Trophoblast cell (in vitro differentiated cells and primary cell): ENCODE data around the gene RAD51C.
"Not testable (repeated sequence)": the region's sequence is repeated elsewhere in the genome, so short reads cannot be mapped to it uniquely, and the experiment has no call there.

Experiments
- DNase-seq, 2 donors: peaks; one replicate each; pipeline ENCODE4 v3.0.0-alpha.2; 2016
- H2AFZ ChIP-seq: 2 replicates; pipeline ENCODE4 v1.6.1; 2013; ENCODE audit warnings: low read length, moderate library complexity, mild to moderate bottlenecking; ENCODE audit not compliant: insufficient read depth, poor library complexity
- H2AK5ac ChIP-seq: 2 replicates; pipeline ENCODE4 v1.6.1; 2013; ENCODE audit warnings: mild to moderate bottlenecking, low read length
- H2BK120ac ChIP-seq: 2 replicates; pipeline ENCODE4 v1.6.1; 2013; ENCODE audit warnings: low read length, mild to moderate bottlenecking, moderate library complexity; ENCODE audit not compliant: insufficient read depth, poor library complexity
- H2BK12ac ChIP-seq: 2 replicates; pipeline ENCODE4 v1.6.1; 2013; ENCODE audit warnings: mild to moderate bottlenecking, low read length, moderate library complexity
- H2BK5ac ChIP-seq: 2 replicates; pipeline ENCODE4 v1.6.1; 2013; ENCODE audit warnings: low read length, low read depth, moderate library complexity, mild to moderate bottlenecking; ENCODE audit not compliant: poor library complexity
- H3K14ac ChIP-seq: 2 replicates; pipeline ENCODE4 v1.6.1; 2013; ENCODE audit warnings: mild to moderate bottlenecking, low read length
- H3K18ac ChIP-seq: 2 replicates; pipeline ENCODE4 v1.6.1; 2013; ENCODE audit warnings: mild to moderate bottlenecking, low read length
- H3K23ac ChIP-seq: 2 replicates; pipeline ENCODE4 v1.6.1; 2013; ENCODE audit warnings: low read length
- H3K27ac ChIP-seq: 2 replicates; pipeline ENCODE4 v1.5.1; 2013; ENCODE audit warnings: low read depth, mild to moderate bottlenecking, inconsistent platforms, low read length, moderate library complexity
- H3K27me3 ChIP-seq: 2 replicates; pipeline ENCODE4 v1.6.1; 2013; ENCODE audit warnings: inconsistent platforms, mild to moderate bottlenecking, low read length, moderate library complexity; ENCODE audit not compliant: insufficient read depth
- H3K36me3 ChIP-seq, 2 experiments: 1 replicate in 1 of 2; 2 replicates in 1 of 2; pipeline ENCODE4 v1.6.1; 2013; ENCODE audit warnings: low read length in 2 of 2, mild to moderate bottlenecking in 2 of 2, moderate library complexity in 1 of 2; ENCODE audit not compliant: insufficient read depth in 2 of 2, control insufficient read depth in 1 of 2
- H3K4ac ChIP-seq: 2 replicates; pipeline ENCODE4 v1.6.1; 2013; ENCODE audit warnings: low read depth, mild to moderate bottlenecking, low read length, moderate library complexity
- H3K4me1 ChIP-seq, 2 experiments: 1 replicate in 1 of 2; 2 replicates in 1 of 2; pipeline ENCODE4 v1.6.1; 2013; ENCODE audit warnings: low read length in 2 of 2, mild to moderate bottlenecking in 2 of 2, moderate library complexity in 1 of 2; ENCODE audit not compliant: insufficient read depth in 2 of 2, control insufficient read depth in 1 of 2
- H3K4me2 ChIP-seq: 2 replicates; pipeline ENCODE4 v1.6.1; 2013; ENCODE audit warnings: inconsistent platforms, mild to moderate bottlenecking, low read length, moderate library complexity
- H3K4me3 ChIP-seq: 2 replicates; pipeline ENCODE4 v1.5.1; 2013; ENCODE audit warnings: mild to moderate bottlenecking, low read depth, low read length, inconsistent platforms
- H3K79me1 ChIP-seq: one replicate; pipeline ENCODE4 v1.6.1; 2013; ENCODE audit warnings: low read length
- H3K79me2 ChIP-seq: 2 replicates; pipeline ENCODE4 v1.6.1; 2013; ENCODE audit warnings: low read length, mild to moderate bottlenecking; ENCODE audit not compliant: control insufficient read depth, insufficient read depth, poor library complexity
- H3K9ac ChIP-seq: 2 replicates; pipeline ENCODE4 v1.6.1; 2013; ENCODE audit warnings: mild to moderate bottlenecking, low read length
- H3K9me3 ChIP-seq: 2 replicates; pipeline ENCODE4 v1.6.1; 2013; ENCODE audit warnings: low read depth, mild to moderate bottlenecking, control low read depth, inconsistent platforms, low read length; ENCODE audit not compliant: insufficient read depth
- H4K12ac ChIP-seq: 2 replicates; pipeline ENCODE4 v1.6.1; 2013; ENCODE audit warnings: low read depth, mild to moderate bottlenecking, low read length, moderate library complexity
- H4K8ac ChIP-seq: 2 replicates; pipeline ENCODE4 v1.6.1; 2013; ENCODE audit warnings: low read depth, mild to moderate bottlenecking, low read length, moderate library complexity
- H4K91ac ChIP-seq: one replicate; pipeline ENCODE4 v1.6.1; 2013; ENCODE audit warnings: low read depth, mild to moderate bottlenecking, low read length, moderate library complexity
- WGBS: extraction: QIAGEN DNeasy Blood & Tissue Kit; methylation state at CpG from one replicate; pipeline ENCODE4 v1.1.7; 2013; ENCODE audit warnings: missing lambda C conversion rate; ENCODE audit not compliant: insufficient read length, insufficient coverage; ENCODE audit errors: extremely low coverage; 5-methylcytosine and 5-hydroxymethylcytosine counted together

RAD51C gene

GRCh38 chr17:58734811-58735210, 42.4 kb downstream of the RAD51C start:
- no peak overlapping the region for H4K12ac ChIP-seq
- no peak overlapping the region for H3K18ac ChIP-seq
- H2BK120ac ChIP-seq = no peak overlapping the region
- H3K27ac ChIP-seq = no peak overlapping the region
- H4K91ac ChIP-seq = no peak overlapping the region
- no peaks in the 10 kb centered on the region for H3K79me1 ChIP-seq
- H3K9ac ChIP-seq = no peak overlapping the region
- no CpG with 5 or more reads among the region's 3 CpGs for WGBS
- no peak overlapping the region for H2AFZ ChIP-seq
- no peak overlapping the region for H3K4me3 ChIP-seq
- no peak overlapping the region for H4K8ac ChIP-seq
- no peak overlapping the region for H2BK5ac ChIP-seq
- H3K23ac ChIP-seq = no peak overlapping the region
- no peaks in the 10 kb centered on the region for H3K36me3 ChIP-seq
- H3K9me3 ChIP-seq = no peaks in the 10 kb centered on the region
- no peak overlapping the region for H2AK5ac ChIP-seq
- H3K4ac ChIP-seq = no peak overlapping the region
- no peak overlapping the region for H3K14ac ChIP-seq
- H3K79me2 ChIP-seq = no peaks in the 10 kb centered on the region
- DNase-seq = no peak
- no peak overlapping the region for H2BK12ac ChIP-seq
- H3K4me2 ChIP-seq = no peak overlapping the region
- H3K27me3 ChIP-seq = no peaks in the 10 kb centered on the region
- no peaks in the 10 kb centered on the region for H3K4me1 ChIP-seq

DNA sequence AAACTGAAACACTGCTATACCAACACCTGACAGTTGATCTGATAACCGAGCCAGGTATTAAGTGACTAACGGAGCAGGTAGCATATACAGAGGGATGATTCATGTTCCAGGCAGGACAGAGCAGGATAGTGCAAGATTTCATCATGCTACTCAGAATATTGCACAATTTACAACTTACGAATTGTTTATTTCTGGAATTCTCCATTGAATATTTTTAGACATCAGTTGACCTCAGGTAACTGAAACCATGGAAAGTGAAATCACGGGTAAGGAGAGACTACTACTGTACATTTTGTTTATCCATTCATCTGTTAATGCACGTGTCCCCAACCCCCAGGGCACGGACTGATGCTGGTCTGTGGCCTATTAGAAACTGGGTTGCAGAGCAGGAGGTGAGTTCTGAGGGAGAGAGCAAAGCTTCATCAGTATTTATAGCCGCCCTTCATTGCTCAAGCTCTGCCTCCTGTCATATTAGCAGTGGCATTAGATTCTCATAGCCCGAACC, 48.8 kb downstream of the RAD51C start:
- Histone ChIP-seq H3K27ac (no peak overlapping the region), H3K36me3 (no peaks in the 10 kb centered on the region), H4K91ac (no peak overlapping the region), H2BK12ac (no peak overlapping the region), H3K18ac (no peak overlapping the region), H2AFZ (no peak overlapping the region), H3K4me3 (no peak overlapping the region), H3K79me1 (no peaks in the 10 kb centered on the region), H4K8ac (peak overlapping the region; percentile 38), H4K12ac (no peak overlapping the region), H3K27me3 (no peaks in the 10 kb centered on the region), H3K14ac (no peak overlapping the region), H3K4me1 (no peaks in the 10 kb centered on the region), H3K9ac (no peak overlapping the region), H3K4me2 (no peak overlapping the region), H3K9me3 (no peaks in the 10 kb centered on the region), H2BK120ac (no peak overlapping the region), H2BK5ac (no peak overlapping the region), H3K23ac (no peak overlapping the region), H2AK5ac (no peak overlapping the region), H3K4ac (no peak overlapping the region), H3K79me2 (no peaks in the 10 kb centered on the region)
- no CpG with 5 or more reads among the region's 8 CpGs for WGBS
- DNase-seq = peak; percentile 93 to 99

DNA sequence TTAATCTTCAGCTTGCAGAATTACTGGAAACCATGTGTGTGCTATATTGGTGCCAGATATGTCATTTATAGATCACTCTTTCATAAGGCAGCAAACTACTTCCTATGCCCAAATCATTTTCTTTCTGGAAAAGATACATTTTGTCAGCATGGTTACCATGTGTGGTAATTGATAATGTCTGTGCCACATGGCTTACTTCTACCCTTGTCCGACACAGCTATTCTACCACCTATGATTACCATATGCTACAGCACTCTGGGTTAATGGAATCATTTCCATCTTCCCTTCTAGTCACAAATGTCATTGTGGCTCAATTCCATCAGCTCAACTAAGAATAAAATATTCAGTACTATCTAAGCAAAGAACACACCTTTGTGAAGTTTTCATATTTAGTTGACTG, 55.3 kb downstream of the RAD51C start:
- no peaks in the 10 kb centered on the region for H3K27me3 ChIP-seq
- no CpG with 5 or more reads among the region's 1 CpG for WGBS
- H2BK5ac ChIP-seq = no peak overlapping the region

DNA sequence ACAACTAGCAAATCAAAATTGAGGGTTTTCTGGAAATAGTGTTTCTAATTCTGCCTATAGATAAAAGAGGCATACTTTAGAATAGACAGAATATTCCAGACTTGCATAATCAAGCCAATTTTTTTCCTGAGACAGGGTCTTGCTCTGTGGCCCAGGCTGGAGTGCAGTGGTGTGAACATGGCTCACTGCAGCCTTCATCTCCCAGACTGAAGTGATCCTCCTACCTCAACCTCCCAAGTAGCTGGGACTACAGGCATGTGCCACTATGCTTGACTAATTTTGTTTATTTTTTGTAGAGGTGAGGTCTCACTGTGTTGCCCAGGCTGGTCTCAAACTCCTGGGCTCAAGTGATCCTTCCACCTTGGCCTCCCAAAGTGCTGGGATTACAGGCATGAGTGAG, 57.2 kb downstream of the RAD51C start:
- not testable (repeated sequence) for H3K79me1 ChIP-seq, H3K23ac ChIP-seq, H3K4ac ChIP-seq, DNase-seq, H3K18ac ChIP-seq, H3K4me2 ChIP-seq, H4K91ac ChIP-seq, H2AK5ac ChIP-seq, H2BK5ac ChIP-seq, H3K9me3 ChIP-seq, H2AFZ ChIP-seq, H3K4me3 ChIP-seq, H3K27me3 ChIP-seq, H4K8ac ChIP-seq, H3K79me2 ChIP-seq, H2BK120ac ChIP-seq, H3K36me3 ChIP-seq, H2BK12ac ChIP-seq, H3K4me1 ChIP-seq, H3K27ac ChIP-seq, H4K12ac ChIP-seq, H3K14ac ChIP-seq, H3K9ac ChIP-seq

More for the DNA sequence above, 55.3 kb downstream of the RAD51C start:
- H3K4me2 ChIP-seq = no peak overlapping the region
- no peak overlapping the region for H4K91ac ChIP-seq
- no peak for DNase-seq
- H3K4me1 ChIP-seq = no peaks in the 10 kb centered on the region
- H2BK12ac ChIP-seq = no peak overlapping the region
- no peaks in the 10 kb centered on the region for H3K9me3 ChIP-seq
- no peak overlapping the region for H2AFZ ChIP-seq
- no peak overlapping the region for H3K4me3 ChIP-seq
- no peak overlapping the region for H3K18ac ChIP-seq
- H3K9ac ChIP-seq = no peak overlapping the region
- no peak overlapping the region for H3K23ac ChIP-seq
- no peaks in the 10 kb centered on the region for H3K36me3 ChIP-seq
- no peaks in the 10 kb centered on the region for H3K79me2 ChIP-seq
- H2BK120ac ChIP-seq = no peak overlapping the region
- H3K27ac ChIP-seq = no peak overlapping the region
- no peaks in the 10 kb centered on the region for H3K79me1 ChIP-seq
- H3K14ac ChIP-seq = no peak overlapping the region
- H2AK5ac ChIP-seq = no peak overlapping the region
- H4K8ac ChIP-seq = no peak overlapping the region
- no peak overlapping the region for H3K4ac ChIP-seq
- H4K12ac ChIP-seq = no peak overlapping the region
